Lower leg skin (tissue), 3 donors: ENCODE data around the gene TSEN54.

Experiments used
- POLR2A ChIP-seq, 2 donors: fragments of 450-650 bp; IDR thresholded peaks; one replicate each; pipeline ENCODE4 v1.6.1; 2016 to 2017; ENCODE audit warnings: antibody characterized with exemption in 2 of 2, mild to moderate bottlenecking in 1 of 2, moderate library complexity in 1 of 2
- TF ChIP-seq, protein P1 (sequence below), 3 donors: fragments of 450-650 bp; IDR thresholded peaks; one replicate each; pipeline ENCODE4 v1.5.1; 2016; ENCODE audit warnings: antibody characterized with exemption in 3 of 3, mild to moderate bottlenecking in 3 of 3, moderate library complexity in 2 of 3

DNA sequence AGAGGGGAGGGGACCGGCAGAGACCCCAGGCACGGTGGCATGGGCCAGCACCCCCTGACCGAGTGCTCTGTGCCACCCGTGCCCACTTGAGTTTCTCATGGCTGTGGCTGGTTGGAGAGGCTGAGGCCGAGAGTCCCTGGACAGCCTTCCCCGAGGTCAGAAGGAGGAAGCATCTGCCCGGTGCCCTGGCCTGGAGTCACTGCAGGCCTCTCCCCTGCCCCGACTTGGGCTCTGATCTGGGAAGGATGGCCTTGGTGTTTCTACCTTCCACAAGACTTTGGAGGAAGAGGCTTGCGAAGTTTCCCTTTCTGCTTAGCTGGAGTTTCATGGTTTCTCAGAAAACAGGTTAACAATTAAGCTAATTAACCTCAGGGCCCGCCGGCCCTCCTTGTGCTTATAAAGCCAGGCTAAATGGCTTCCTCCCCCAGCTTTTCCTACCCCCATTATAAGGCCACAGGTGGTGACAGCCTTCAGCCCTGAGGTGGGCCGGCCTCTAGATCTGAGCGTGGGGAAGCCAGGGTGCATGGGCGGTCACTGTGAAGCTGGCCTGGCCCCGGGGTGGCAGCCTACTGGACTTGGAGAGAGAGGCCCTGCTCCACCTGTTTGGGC, 26.5 kb downstream of the TSEN54 start:
- TF ChIP-seq, protein P1, sequence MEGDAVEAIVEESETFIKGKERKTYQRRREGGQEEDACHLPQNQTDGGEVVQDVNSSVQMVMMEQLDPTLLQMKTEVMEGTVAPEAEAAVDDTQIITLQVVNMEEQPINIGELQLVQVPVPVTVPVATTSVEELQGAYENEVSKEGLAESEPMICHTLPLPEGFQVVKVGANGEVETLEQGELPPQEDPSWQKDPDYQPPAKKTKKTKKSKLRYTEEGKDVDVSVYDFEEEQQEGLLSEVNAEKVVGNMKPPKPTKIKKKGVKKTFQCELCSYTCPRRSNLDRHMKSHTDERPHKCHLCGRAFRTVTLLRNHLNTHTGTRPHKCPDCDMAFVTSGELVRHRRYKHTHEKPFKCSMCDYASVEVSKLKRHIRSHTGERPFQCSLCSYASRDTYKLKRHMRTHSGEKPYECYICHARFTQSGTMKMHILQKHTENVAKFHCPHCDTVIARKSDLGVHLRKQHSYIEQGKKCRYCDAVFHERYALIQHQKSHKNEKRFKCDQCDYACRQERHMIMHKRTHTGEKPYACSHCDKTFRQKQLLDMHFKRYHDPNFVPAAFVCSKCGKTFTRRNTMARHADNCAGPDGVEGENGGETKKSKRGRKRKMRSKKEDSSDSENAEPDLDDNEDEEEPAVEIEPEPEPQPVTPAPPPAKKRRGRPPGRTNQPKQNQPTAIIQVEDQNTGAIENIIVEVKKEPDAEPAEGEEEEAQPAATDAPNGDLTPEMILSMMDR (IDR thresholded peaks at IDR 0.05) = no peak
- TF ChIP-seq POLR2A (IDR thresholded peaks at IDR 0.05) = no peak
